Glutamatergic neuron (in vitro differentiated cells): ENCODE measurements around the gene PELO. TPM values are rescaled to one million over a fixed set of nuclear protein-coding genes. Genes with fewer than 3 reads are reported as not detected.

ENCODE experiments used
- DNase-seq: peaks from one replicate; pipeline ENCODE4 v3.0.0; 2022
- H3K27ac Mint-ChIP-seq: one replicate; pipeline ENCODE4 v1.8.0; 2020; ENCODE audit warnings: mild to moderate bottlenecking, mixed read lengths, inconsistent platforms; ENCODE audit not compliant: unreplicated experiment
- H3K27me3 Mint-ChIP-seq: one replicate; pipeline ENCODE4 v1.8.0; 2020; ENCODE audit warnings: mild to moderate bottlenecking, moderate library complexity, mixed read lengths, inconsistent platforms; ENCODE audit not compliant: unreplicated experiment
- H3K36me3 Mint-ChIP-seq: one replicate; pipeline ENCODE4 v1.8.0; 2020; ENCODE audit warnings: mild to moderate bottlenecking, mixed read lengths, inconsistent platforms; ENCODE audit not compliant: unreplicated experiment
- H3K4me1 Mint-ChIP-seq: one replicate; pipeline ENCODE4 v1.8.0; 2020; ENCODE audit warnings: mild to moderate bottlenecking, low read depth, mixed read lengths, inconsistent platforms; ENCODE audit not compliant: unreplicated experiment
- H3K4me3 Mint-ChIP-seq: one replicate; pipeline ENCODE4 v1.8.0; 2020; ENCODE audit warnings: mild to moderate bottlenecking, mixed read lengths, inconsistent platforms; ENCODE audit not compliant: unreplicated experiment
- H3K9me3 Mint-ChIP-seq: one replicate; pipeline ENCODE4 v1.8.0; 2020; ENCODE audit warnings: mild to moderate bottlenecking, moderate library complexity, mixed read lengths, inconsistent platforms; ENCODE audit not compliant: unreplicated experiment
- CTCF ChIP-seq: fragments of 200-600 bp; sonication (generic); IDR thresholded peaks from one replicate; pipeline ENCODE4 v1.5.0; 2021; ENCODE audit not compliant: partially characterized antibody, unreplicated experiment
- total RNA-seq: library from RNA; stranded (reverse); fragmentation: NEBNext Ultra II Directional; extraction: Animal tissue kit (Norgen Biotek cat#: 25700); gene quantifications from one replicate; pipeline ENCODE4 v1.2.1, GENCODE V29; 2021; ENCODE audit not compliant: unreplicated experiment

Gene PELO
- total RNA-seq, 1 donor from 2014 or later: 7.5 TPM

GRCh38 chr5:52821901-52822300 lies 34.2 kb downstream of the PELO start:
- Mint-ChIP-seq H3K9me3 (no peaks in the 10 kb centered on the region), H3K36me3 (no peaks in the 10 kb centered on the region), H3K27me3 (no peaks in the 10 kb centered on the region), H3K4me1 (peaks cover 2% of the 10 kb centered on the region), H3K4me3 (no peak overlapping the region), H3K27ac (no peak overlapping the region)
- no peak for TF ChIP-seq CTCF
- DNase-seq: no peak

GRCh38 chr5:52822437-52822836 lies 34.7 kb downstream of the PELO start:
- H3K27ac Mint-ChIP-seq: no peak overlapping the region
- no peak for DNase-seq
- no peaks in the 10 kb centered on the region for H3K27me3 Mint-ChIP-seq
- no peaks in the 10 kb centered on the region for H3K36me3 Mint-ChIP-seq
- H3K4me3 Mint-ChIP-seq: no peak overlapping the region
- peaks cover 2% of the 10 kb centered on the region for H3K4me1 Mint-ChIP-seq
- peaks cover 2% of the 10 kb centered on the region for H3K9me3 Mint-ChIP-seq
- no peak for TF ChIP-seq CTCF

- Mint-ChIP-seq H3K27me3 (no peaks in the 10 kb centered on the region), H3K36me3 (no peaks in the 10 kb centered on the region), H3K4me3 (no peak overlapping the region), H3K27ac (no peak overlapping the region), H3K4me1 (peaks cover 2% of the 10 kb centered on the region), H3K9me3 (peaks cover 2% of the 10 kb centered on the region)
- TF ChIP-seq CTCF: no peak
- no peak for DNase-seq
Measured at GRCh38 chr5:52824827-52825226, 37.1 kb downstream of the PELO start.

GRCh38 chr5:52825826-52826225 lies 38.1 kb downstream of the PELO start:
- no peak overlapping the region for H3K27ac Mint-ChIP-seq
- no peaks in the 10 kb centered on the region for H3K27me3 Mint-ChIP-seq
- peaks cover 2% of the 10 kb centered on the region for H3K4me1 Mint-ChIP-seq
- peaks cover 2% of the 10 kb centered on the region for H3K9me3 Mint-ChIP-seq
- no peak overlapping the region for H3K4me3 Mint-ChIP-seq
- no peak for DNase-seq
- no peaks in the 10 kb centered on the region for H3K36me3 Mint-ChIP-seq
- TF ChIP-seq CTCF: no peak

- no peaks in the 10 kb centered on the region for H3K27me3 Mint-ChIP-seq
- peaks cover 2% of the 10 kb centered on the region for H3K9me3 Mint-ChIP-seq
- no peak overlapping the region for H3K27ac Mint-ChIP-seq
- no peak overlapping the region for H3K4me3 Mint-ChIP-seq
- no peaks in the 10 kb centered on the region for H3K36me3 Mint-ChIP-seq
- TF ChIP-seq CTCF: no peak
- no peaks in the 10 kb centered on the region for H3K4me1 Mint-ChIP-seq
- DNase-seq: no peak
Measured at GRCh38 chr5:52827815-52828214, 40.1 kb downstream of the PELO start.
